ENCODE results near the gene DOCK4.

DNA sequence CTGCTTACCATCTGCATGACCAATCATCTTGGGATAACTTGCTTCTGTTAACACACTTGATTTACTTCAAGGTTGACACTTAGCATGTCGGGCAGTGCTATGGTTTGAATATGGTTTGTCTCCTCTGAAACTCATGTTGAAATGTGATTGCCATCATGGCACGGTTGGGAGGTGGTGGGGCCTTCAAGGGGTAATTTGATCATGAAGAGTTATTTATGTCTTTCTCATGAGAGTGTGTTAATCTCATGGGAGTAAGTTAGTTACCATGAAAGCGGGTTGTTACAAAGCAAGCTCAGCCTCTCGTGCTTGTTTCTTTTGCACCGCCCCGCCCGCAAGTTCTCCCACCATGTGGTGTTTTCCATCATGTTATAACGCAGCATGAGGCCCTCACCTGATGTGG, 163.6 kb downstream of the DOCK4 start:
- TF ChIP-seq, protein P1, sequence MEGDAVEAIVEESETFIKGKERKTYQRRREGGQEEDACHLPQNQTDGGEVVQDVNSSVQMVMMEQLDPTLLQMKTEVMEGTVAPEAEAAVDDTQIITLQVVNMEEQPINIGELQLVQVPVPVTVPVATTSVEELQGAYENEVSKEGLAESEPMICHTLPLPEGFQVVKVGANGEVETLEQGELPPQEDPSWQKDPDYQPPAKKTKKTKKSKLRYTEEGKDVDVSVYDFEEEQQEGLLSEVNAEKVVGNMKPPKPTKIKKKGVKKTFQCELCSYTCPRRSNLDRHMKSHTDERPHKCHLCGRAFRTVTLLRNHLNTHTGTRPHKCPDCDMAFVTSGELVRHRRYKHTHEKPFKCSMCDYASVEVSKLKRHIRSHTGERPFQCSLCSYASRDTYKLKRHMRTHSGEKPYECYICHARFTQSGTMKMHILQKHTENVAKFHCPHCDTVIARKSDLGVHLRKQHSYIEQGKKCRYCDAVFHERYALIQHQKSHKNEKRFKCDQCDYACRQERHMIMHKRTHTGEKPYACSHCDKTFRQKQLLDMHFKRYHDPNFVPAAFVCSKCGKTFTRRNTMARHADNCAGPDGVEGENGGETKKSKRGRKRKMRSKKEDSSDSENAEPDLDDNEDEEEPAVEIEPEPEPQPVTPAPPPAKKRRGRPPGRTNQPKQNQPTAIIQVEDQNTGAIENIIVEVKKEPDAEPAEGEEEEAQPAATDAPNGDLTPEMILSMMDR (IDR thresholded peaks at IDR 0.05; ENCODE audit: insufficient read depth, low read length), result no peak
- TF ChIP-seq POLR2AphosphoS5 (IDR thresholded peaks at IDR 0.05; ENCODE audit: low read depth) (no peak), GABPA (IDR thresholded peaks at IDR 0.05; ENCODE audit: low read depth) (no peak), SPI1 (IDR thresholded peaks at IDR 0.05; ENCODE audit: borderline replicate concordance, low read depth) (no peak)
- TF ChIP-seq, protein P2, sequence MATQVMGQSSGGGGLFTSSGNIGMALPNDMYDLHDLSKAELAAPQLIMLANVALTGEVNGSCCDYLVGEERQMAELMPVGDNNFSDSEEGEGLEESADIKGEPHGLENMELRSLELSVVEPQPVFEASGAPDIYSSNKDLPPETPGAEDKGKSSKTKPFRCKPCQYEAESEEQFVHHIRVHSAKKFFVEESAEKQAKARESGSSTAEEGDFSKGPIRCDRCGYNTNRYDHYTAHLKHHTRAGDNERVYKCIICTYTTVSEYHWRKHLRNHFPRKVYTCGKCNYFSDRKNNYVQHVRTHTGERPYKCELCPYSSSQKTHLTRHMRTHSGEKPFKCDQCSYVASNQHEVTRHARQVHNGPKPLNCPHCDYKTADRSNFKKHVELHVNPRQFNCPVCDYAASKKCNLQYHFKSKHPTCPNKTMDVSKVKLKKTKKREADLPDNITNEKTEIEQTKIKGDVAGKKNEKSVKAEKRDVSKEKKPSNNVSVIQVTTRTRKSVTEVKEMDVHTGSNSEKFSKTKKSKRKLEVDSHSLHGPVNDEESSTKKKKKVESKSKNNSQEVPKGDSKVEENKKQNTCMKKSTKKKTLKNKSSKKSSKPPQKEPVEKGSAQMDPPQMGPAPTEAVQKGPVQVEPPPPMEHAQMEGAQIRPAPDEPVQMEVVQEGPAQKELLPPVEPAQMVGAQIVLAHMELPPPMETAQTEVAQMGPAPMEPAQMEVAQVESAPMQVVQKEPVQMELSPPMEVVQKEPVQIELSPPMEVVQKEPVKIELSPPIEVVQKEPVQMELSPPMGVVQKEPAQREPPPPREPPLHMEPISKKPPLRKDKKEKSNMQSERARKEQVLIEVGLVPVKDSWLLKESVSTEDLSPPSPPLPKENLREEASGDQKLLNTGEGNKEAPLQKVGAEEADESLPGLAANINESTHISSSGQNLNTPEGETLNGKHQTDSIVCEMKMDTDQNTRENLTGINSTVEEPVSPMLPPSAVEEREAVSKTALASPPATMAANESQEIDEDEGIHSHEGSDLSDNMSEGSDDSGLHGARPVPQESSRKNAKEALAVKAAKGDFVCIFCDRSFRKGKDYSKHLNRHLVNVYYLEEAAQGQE (IDR thresholded peaks at IDR 0.05; ENCODE audit: insufficient replicate concordance, low read depth), result no peak
